Heart left ventricle (tissue), 16 donors: Measurements from ENCODE around the gene MACO1. TPM values are rescaled to one million over a fixed set of nuclear protein-coding genes. Genes with fewer than 3 reads are reported as not detected.

Experiments
- ATAC-seq, 4 donors: fragments of 200-7000 bp; cut with Tn5 transposase; one replicate each; pipeline ENCODE4 v1.9.1; 2020 to 2022; ENCODE audit warnings: moderate library complexity in 4 of 4, mild to moderate bottlenecking in 3 of 4, moderate number of reproducible peaks in 1 of 4
- DNase-seq, 5 donors: peaks; one replicate each; pipeline ENCODE4 v3.0.0-alpha.2; 2020
- H3K27ac ChIP-seq, 12 donors: fragments of 200-600 bp; sonication (generic) in 4 of 12; one replicate each; pipeline versions ENCODE4 v1.5.0 to v1.8.0; 2016 to 2022; ENCODE audit warnings: mild to moderate bottlenecking in 2 of 12
- H3K27me3 ChIP-seq, 9 donors: fragments of 200-600 bp; sonication (generic) in 2 of 9; one replicate each; pipeline versions ENCODE4 v1.5.1 to v1.8.0; 2016 to 2022; ENCODE audit warnings: mild to moderate bottlenecking in 3 of 9
- H3K36me3 ChIP-seq, 9 donors: fragments of 200-600 bp; sonication (generic) in 2 of 9; one replicate each; pipeline versions ENCODE4 v1.5.0 to v1.8.0; 2018 to 2022; ENCODE audit warnings: mild to moderate bottlenecking in 2 of 9
- H3K4me1 ChIP-seq, 12 donors: fragments of 200-600 bp; sonication (generic) in 4 of 12; one replicate each; pipeline versions ENCODE4 v1.5.0 to v1.8.0; 2016 to 2022; ENCODE audit warnings: mild to moderate bottlenecking in 3 of 12
- H3K4me3 ChIP-seq, 12 donors: fragments of 200-600 bp; sonication (generic) in 4 of 12; one replicate each; pipeline versions ENCODE4 v1.5.0 to v1.8.0; 2017 to 2022; ENCODE audit warnings: mild to moderate bottlenecking in 9 of 12, moderate library complexity in 4 of 12
- H3K9me3 ChIP-seq, 12 donors: fragments of 200-600 bp; sonication (generic) in 4 of 12; one replicate each; pipeline versions ENCODE4 v1.5.0 to v1.8.0; 2016 to 2022; ENCODE audit warnings: mild to moderate bottlenecking in 1 of 12
- WGBS, 4 donors: extraction: QIAGEN DNeasy Blood & Tissue Kit in 2 of 4; methylation state at CpG; one replicate each; pipeline versions ENCODE4 v1.1.5 to v1.1.7; 2013 to 2018; 5-methylcytosine and 5-hydroxymethylcytosine counted together
- intact Hi-C, 10 donors: fragments of 100-400 bp; cut with DNase I; formaldehyde crosslinking; loops; one replicate each; pipeline versions ENCODE4 v1.11.1 to v1.14.2; 2022
- polyA plus RNA-seq, 2 donors: library from polyadenylated mRNA; stranded (reverse); fragments of 200-250 nt; gene quantifications; one replicate each; pipeline ENCODE4 v1.2.3, GENCODE V29; 2013
- total RNA-seq, 9 donors: library from RNA; depleted of rRNA in 2 of 9; stranded (reverse); fragments of >200 nt in 2 of 9; fragmentation: NEBNext Ultra II Directional in 3 of 9; extraction: Animal tissue kit (Norgen Biotek cat#: 25700) in 3 of 9; gene quantifications; one replicate each; pipeline versions ENCODE4 v1.1.0 to v1.2.4, GENCODE V29; 2016 to 2023
- TF ChIP-seq, protein P1 (sequence below), 12 donors: fragments of 200-600 bp; sonication (generic) in 4 of 12; IDR thresholded peaks; one replicate each; pipeline versions ENCODE4 v1.5.0 to v1.8.0; 2018 to 2022; ENCODE audit warnings: antibody characterized with exemption in 12 of 12, mild to moderate bottlenecking in 5 of 12
- donor health status: ischemic (EF 13 %, LVEDD 7.1; RV severe dilation, severe dysfunction).
- donor health status: healthy with polysubstance abuse.
- donor health status: DM: no; HTN: yes; CAD: no.
- donor health status: DM: no; HTN: no; CAD: no.
- donor health status: ischemic (EF 25% LVEDD 6.9; RV normal size, moderate dysfunction).
- donor health status: ischemic (EF 25% LVEDD 5.7; RV mildly dilated, moderate dysfunction).
- donor health status: healthy.
- donor health status: DM: yes; HTN: yes; CAD: no.
- donor health status: ischemic (EF 35%, LVEDD 5.7; RV mildly dilated, moderate dysfunction).
- donor health status: nonischemic (EF 11% LVEDD 7.7; RV severe dilation, severe dysfunction).
- donor health status: DM: yes; HTN: yes; CAD: no.
- donor health status: PGD.
- donor health status: ischemic (EF 29% LVEDD 5.4; RV normal size, mild dysfunction).
- donor health status: nonischemic (EF 23%, LVEDD 6.1; RV moderate dilation, normal function).

MACO1 gene
- total and polyA plus RNA-seq, 11 donors: 5.8 to 21.0 (median 14.0) TPM

DNA sequence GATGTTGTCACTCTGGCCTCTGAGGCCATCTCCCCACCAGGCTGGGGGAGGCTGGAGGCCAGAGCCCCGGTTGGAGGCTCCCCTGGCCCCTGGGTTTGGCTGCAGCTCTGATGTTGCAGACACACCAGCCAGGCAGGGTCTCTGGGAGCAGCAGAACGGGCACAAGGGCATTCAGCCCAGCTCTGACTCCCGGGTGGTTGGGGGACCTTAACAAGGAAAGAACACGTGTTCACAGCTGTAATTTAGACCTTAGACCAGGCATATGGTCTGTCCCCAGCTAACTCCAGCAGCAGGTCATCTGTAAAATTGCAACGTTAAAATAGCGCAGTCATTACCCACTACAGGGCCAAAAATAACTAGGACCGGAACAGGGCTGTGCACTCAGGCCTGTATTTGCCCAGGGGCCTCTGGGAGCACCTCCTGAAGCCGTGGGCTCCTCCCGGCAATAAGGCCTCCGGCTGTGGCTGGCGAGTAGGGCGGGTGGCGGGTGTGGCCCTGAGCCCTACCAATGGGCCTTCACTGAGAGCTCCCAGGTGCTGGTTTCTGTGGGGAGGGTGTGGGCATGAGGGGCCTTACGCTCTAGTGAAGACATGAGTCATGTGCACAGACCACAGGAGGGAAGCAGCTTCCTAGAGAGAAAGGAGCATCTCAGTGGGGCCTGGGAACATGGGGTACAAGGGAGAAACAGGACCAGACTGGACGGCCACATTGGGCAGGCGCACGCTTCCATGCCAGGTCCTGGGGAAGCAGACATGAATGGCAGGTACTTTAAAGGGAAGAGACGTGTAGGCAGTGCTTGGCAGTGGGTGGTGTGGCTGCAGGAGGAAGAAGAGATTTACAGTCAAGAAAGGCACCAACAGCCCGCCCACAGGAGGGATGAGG, 118.8 kb downstream of the MACO1 start:
- Histone ChIP-seq H3K4me1 (peaks cover 11 to 97% (median 78%) of the 10 kb centered on the region in 12 donors), H3K4me3 (peak overlapping the region in 2 of 12 donors; percentile 0 to 11), H3K27ac (peak overlapping the region in 11 of 12 donors; percentile 62 to 95 (median 76)), H3K9me3 (no peaks in the 10 kb centered on the region), H3K36me3 (peaks cover 0 to 4% (median 0%) of the 10 kb centered on the region in 9 donors), H3K27me3 (no peaks in the 10 kb centered on the region)
- peak; percentile 50 to 85 (median 82) for ATAC-seq
- TF ChIP-seq, protein P1, sequence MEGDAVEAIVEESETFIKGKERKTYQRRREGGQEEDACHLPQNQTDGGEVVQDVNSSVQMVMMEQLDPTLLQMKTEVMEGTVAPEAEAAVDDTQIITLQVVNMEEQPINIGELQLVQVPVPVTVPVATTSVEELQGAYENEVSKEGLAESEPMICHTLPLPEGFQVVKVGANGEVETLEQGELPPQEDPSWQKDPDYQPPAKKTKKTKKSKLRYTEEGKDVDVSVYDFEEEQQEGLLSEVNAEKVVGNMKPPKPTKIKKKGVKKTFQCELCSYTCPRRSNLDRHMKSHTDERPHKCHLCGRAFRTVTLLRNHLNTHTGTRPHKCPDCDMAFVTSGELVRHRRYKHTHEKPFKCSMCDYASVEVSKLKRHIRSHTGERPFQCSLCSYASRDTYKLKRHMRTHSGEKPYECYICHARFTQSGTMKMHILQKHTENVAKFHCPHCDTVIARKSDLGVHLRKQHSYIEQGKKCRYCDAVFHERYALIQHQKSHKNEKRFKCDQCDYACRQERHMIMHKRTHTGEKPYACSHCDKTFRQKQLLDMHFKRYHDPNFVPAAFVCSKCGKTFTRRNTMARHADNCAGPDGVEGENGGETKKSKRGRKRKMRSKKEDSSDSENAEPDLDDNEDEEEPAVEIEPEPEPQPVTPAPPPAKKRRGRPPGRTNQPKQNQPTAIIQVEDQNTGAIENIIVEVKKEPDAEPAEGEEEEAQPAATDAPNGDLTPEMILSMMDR (IDR thresholded peaks at IDR 0.05): no peak
- peak; percentile 54 to 74 (median 60) for DNase-seq
- intact Hi-C loops: loop anchor here in 3 of 10 donors (5.0 to 10.0 kb wide), 3 partner anchors 58 to 145 kb away; no protein-coding TSS in a partner anchor
- 25 to 37% (median 34%) methylated on average over 19 of the region's 19 CpGs for WGBS, 4 donors

Other genes starting within 250 kb of the MACO1 start
- 10 to 100 TPM; 25.0 to 41.3 (median 31.6) TPM for gene SYF2, start 198.4 kb upstream of the MACO1 start, total RNA-seq
- 10 to 100 TPM; 43.1 to 60.3 TPM for gene SYF2, start 198.4 kb upstream of the MACO1 start, polyA plus RNA-seq
- 10 to 100 TPM; 14.4 to 51.4 (median 29.4) TPM for gene RSRP1, start 183.4 kb upstream of the MACO1 start, total RNA-seq
- gene RSRP1, start 183.4 kb upstream of the MACO1 start, polyA plus RNA-seq: 100 to 1,000 TPM in 1 of 2 donors, 10 to 100 TPM in 1; 19.3 to 114 TPM
- gene RHD, start 158.4 kb upstream of the MACO1 start, total RNA-seq: not detected
- not detected for gene RHD, start 158.4 kb upstream of the MACO1 start, polyA plus RNA-seq
- 100 to 1,000 TPM in 2 of 9 donors, 10 to 100 TPM in 7; 53.5 to 112 (median 94.5) TPM for gene TMEM50A, start 92.6 kb upstream of the MACO1 start, total RNA-seq
- 10 to 100 TPM; 81.4 to 93.5 TPM for gene TMEM50A, start 92.6 kb upstream of the MACO1 start, polyA plus RNA-seq
- 1 to 10 TPM in 2 of 9 donors, under 1 TPM in 6, not detected in 1; 0.28 to 2.0 (median 0.69) TPM for gene RHCE, start 10.1 kb upstream of the MACO1 start, total RNA-seq
- 1 to 10 TPM in 1 of 2 donors, under 1 TPM in 1; 0.24 to 1.4 TPM for gene RHCE, start 10.1 kb upstream of the MACO1 start, polyA plus RNA-seq
- gene LDLRAP1, start 112.7 kb downstream of the MACO1 start, total RNA-seq: 10 to 100 TPM in 8 of 9 donors, 1 to 10 TPM in 1; 9.9 to 17.4 (median 13.3) TPM
- gene LDLRAP1, start 112.7 kb downstream of the MACO1 start, polyA plus RNA-seq: 10 to 100 TPM in 1 of 2 donors, 1 to 10 TPM in 1; 9.0 to 15.4 TPM
- gene MAN1C1, start 185.9 kb downstream of the MACO1 start, total RNA-seq: 10 to 100 TPM; 10.5 to 25.7 (median 14.8) TPM
- gene MAN1C1, start 185.9 kb downstream of the MACO1 start, polyA plus RNA-seq: 10 to 100 TPM in 1 of 2 donors, 1 to 10 TPM in 1; 7.7 to 10.9 TPM